ENCODE data around the gene COQ8B.
"Not testable (repeated sequence)": the region's sequence is repeated elsewhere in the genome, so short reads cannot be mapped to it uniquely, and the experiment has no call there.

The COQ8B gene

DNA sequence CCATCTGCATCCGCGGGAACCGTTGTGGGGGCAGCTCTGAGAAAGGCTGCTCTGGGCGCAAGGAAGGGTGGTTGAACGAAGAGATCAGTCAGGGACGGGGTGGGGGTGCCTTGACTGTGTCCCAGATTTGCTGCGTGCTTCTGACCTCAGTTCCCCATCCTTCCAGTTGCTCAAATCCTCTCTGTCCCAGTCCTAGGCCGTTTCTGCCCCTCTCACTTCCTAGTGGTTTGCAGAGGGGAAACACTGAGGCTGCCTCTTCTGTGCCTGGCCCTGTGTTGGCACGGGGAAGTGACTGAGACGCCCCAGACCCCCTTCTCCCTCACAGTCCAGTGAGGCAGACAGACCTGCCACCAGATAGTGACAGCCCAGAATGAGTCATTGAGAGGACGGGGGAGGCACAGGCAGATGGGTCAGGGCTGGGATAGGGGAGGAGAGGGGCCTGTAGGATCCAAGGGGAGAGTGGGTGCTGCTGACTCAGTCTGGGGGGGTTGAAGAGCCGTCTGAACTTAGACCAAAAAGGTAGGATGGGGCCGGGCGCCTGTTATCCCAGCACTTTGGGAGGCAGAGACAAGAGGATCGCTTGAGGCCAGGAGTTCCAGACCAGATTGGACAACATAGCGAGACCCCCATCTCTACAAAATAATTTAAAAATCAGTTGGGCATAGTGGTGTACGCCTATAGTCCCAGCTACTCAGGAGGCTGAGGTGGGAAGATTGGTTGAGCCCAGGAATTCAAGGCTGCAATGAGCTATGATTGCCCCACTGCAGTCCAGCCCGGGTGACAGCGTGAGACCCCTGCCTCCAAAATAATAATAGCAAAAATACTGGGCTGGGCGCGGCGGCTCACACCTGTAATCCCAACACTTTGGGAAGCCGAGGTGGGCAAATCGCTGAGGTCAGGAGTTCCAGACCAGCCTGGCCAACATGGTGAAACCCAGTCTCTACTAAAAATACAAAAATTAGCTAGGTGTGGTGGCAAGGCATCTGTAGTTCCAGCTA lies 52.7 kb downstream of the COQ8B start:
- DNase-seq, result no peak

DNA sequence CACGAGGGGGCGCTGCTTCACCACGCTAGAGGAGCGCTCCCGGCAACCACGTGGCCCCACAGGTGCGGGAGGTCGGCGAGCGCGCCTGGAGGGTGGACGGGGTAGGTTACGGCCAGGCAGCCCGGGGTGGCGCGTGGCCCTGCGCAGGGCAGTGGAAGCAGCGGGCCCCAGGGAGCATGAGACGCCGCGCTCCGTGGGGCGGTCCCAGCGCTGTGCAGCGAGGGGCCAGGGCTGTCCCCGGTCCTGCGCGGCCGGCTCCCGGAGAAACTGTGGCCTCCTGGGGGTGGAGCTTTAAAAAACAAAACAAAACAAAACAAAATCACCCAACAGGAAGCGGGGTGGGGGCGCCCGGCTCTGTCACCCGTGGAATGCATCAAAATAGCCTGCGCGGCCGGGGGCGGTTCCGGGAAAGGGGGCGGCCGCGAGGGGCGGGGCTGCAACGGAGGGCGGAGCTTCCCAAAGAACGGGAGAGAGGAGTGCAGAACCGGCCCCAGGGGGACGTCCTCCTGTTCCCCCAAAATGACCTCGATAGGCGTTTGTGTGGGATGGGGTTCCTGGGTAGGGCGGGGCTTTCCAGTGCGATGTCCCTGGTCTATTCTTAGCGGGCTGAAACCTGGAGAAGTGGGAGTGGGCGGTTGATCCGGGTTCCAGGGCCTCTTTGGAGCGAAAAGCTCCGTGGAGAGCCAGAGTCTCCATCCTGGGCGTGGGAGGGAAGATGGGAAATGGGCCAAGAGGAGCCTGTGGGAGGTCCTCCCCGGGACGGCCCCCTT lies 53.6 kb downstream of the COQ8B start:
- peak; percentile 69 for DNase-seq

DNA sequence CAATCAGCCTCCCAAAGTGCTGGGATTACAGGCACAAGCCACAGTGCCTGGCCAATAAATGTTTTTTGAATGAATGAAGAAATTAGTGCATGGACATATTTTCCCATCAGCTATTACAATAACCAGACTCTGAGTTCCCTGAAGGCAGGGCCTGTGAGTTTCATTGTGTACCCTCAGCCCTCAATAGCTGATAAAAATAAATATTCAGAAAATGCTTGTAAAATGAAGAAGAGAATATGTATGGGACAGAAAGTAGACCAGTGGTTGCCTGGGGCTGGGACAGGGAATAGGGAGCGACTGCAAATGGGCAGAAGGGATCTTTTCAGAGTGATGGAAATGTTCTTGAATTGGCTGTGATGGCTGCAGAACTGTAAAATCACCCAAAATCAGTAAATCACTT lies 55.1 kb downstream of the COQ8B start:
- no peak for DNase-seq

DNA sequence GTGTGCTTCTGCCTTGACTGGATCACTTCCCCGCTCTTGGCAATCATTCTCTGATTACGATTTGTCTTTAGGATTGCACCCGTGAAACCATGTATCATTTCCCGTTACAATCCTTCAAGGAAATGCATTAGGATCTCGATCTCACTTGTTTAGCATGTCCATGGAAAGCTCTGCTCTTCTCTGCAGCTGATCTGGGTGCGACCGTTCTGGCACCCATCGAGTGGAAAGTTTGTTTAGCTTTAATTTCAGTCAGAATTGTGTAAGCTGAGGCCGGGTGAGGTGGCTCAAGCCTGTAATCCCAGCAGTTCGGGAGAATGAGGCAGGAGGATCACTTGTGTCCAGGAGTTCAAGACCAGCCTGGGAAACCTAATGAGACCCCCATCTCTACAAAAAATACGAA lies 57.1 kb downstream of the COQ8B start:
- no peak for DNase-seq

DNA sequence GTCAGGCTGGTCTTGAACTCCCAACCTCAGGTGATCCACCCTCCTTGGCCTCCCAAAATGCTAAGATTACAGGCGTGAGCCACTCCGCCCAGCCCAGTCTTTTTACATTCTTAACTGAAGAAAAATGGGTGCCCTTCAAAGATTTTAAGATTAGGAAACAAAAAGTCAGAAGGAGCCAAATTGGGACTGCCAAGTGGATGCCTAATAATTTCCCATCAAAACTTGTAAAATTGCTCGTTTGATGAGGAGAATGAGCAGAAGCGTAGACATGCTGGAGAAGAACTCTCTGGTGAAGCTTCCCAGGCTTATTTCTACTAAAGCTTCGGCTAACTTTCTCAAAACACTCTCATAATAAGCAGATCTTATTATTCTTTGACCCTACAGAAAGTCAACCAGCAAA lies 57.6 kb downstream of the COQ8B start:
- no peak for DNase-seq

DNA sequence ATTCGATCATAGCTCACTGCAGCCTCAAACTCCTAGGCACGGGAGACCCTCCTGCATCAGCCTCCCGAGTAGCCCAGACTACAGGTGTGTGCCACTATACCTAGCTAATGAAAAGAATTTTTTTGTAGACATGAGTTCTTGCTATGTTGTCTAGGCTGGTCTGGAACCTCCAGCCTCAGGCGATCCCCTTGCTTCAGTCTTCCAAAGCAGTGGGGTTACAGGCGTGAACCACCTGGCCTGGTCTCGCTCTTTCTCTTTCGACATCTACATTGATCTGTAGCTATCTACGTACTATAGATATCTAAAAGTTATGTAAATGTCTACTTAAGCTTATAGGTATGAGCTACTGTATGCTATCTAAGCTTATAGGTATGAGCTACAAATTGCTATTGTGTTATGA lies 58.7 kb downstream of the COQ8B start:
- no peak for DNase-seq

DNA sequence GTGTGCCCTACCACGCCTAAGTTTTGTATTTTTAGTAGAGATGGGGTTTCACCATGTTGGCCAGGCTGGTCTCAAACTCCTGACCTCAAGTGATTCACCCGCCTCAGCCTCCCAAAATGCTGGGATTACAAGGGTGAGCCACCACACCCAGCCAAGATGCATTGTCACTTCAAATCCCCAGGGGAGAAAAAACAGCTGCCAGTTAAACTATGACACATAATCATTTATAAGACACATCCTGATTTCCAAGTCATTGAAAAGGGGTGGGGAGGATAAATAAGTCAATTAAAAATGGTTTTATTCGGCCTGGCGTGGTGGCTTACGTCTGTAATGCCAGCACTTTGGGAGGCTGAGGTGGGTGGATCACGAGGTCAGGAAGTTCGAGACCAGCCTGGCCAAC lies 61.0 kb downstream of the COQ8B start:
- not testable (repeated sequence) for DNase-seq

DNA sequence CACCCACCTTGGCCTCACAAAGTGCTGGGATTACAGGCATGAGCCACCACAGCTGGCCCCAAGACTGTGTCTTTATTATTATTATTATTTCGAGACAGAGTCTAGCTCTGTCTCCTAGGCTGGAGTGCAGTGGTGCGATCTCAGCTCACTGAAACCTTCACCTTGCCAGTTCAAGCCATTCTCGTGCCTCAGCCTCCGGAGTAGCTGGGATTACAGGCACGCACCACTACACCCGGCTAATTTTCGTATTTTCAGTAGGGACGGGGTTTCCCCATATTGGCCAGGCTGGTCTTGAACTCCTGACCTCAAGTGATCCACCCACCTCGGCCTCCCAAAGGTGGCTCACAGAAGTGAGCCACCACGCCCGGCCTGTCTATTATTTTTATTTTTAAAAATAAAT lies 64.4 kb downstream of the COQ8B start:
- not testable (repeated sequence) for DNase-seq

DNA sequence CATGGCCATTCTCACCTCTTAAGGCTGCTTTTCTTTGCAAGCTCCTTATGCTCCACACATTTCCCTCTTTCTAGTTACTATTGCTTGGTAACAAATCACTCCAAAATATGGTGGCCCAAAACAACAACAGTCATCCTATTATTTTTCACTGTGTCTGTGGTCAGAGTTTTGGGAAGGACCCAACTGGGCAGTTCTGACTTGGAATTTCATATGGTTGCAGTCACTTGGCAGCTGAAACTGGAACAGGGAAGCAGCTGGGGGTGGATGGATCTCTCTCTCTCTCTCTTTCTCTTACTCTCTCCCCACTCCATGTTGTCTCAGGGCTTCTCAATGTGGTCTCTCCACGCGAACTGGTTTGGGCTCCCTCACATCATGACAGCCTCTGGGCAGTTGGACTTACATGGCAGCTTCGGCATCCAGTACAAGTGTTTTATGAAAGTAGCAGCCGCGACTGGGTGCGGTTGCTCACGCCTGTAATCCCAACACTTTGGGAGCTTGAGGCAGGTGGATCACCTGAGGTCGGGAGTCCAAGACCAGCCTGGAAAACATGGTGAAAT lies 65.9 kb downstream of the COQ8B start:
- no peak for DNase-seq

DNA sequence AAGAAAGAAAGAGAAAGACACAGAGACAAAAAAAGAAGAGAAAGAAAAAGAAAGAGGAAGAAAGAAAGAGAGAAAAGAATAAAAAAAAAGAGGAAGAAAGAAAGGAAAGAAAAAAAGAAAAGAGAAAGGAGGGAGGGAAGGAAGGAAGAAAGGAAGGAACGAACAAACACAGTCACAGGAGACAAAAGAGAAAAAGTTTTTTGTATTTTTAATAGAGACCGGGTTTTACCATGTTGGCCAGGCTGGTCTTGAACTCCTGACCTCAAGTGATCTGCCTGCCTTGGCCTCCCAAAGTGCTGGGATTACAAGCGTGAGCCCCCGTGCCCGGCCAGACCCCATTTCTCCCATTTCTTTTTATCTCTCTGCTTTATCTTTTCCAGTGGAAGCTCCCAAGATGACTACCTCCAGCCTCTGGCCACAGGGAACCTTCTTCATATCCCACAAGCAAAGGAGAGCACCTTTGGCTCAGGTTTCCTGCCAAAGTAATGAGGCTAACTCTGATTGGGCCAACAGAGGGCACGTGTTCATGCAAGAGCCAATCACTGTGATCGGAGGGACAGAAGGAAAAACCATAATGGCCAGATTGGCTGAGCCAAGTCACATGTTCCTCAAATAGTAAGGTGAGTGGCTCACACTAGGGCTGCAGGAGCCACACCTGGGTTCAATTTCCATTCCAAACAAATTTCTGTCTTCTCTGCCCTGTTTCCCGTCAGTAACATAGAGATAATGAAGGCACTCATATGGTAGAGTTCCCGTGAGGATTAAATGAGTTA lies 66.6 kb downstream of the COQ8B start:
- DNase-seq, result not testable (repeated sequence)

DNA sequence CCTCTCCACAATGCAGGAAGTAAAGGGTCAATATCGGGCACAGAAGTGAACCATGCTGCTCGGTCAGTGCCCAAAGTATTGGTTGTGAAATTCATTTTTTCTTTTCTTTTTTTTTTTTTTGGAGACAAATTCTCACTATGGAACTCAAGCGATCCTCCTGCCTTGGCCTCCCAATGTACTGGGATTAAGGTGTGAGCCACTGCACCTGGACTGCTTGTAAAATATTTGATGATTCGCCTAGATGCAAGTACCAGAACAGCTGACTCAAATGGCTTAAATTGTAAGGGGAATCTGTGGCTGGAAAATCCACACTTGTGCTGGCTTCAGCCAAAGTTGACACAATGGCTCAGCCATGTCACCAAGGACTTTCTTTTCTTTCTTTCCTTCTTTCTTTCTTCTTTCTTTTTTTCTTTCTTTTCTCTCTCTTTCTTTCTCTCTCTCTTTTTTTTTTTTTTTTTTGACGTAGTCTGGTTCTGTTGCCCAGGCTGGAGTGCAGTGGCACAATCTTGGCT lies 69.9 kb downstream of the COQ8B start:
- no peak for DNase-seq

DNA sequence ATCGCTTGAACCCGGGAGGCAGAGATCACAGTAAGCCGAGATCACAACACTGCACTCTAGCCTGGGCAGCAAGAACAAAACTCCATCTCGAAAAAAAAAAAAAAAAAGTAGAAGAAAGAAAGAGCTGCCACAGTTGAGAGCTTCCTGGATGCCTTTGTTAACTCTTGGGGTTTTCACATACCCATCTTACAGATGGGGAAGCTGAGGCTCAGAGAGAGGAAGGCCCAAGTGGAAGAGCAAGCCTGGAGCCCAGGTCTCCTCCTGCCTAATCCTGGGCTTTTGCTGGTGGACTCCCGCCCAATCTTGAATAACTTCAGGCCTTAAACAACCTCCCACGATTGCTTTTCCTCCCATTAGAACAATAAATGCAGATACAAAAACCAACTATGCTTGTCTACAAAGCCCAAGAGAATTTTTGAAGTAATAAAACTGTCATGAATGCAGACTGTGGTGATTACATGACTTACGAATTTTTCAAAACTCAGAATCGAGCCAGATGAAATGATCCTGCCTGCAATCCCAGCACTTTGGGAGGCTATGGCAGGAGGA lies 73.9 kb downstream of the COQ8B start:
- no peak for DNase-seq

DNA sequence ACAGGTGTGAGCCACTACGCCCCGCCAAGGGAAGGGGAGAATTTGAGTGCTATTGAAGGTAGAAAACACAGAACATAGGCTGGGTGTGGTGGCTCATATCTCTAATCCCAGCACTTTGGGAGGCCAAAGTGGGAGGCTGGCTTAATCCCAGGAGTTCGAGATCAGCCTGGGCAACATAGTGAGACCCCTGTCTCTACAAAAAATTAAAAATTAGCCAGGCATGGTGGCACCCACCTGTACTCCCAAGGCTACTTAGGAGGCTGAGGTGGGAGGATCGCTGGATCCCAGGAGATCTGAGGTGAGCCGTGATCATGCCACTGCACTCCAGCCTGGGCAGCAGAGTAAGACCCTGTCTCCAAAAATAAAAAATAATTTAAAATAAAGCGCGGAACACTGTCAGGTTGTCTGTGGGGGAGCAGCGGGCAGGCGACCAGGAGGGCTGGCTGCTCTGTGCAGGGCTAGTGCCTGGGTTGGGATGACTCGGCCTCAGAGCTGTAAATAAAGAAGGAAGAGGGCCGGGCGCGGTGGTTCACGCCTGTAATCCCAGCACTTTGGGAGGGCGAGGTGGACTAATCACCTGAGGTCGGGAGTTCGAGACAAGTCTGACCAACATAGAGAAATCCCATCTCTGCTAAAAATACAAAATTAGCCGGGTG lies 74.5 kb downstream of the COQ8B start:
- no peak for DNase-seq
